Cerebellar cortex (tissue), 1 donor: ENCODE data around the gene GALNT9.
A peak's percentile ranks its signal among the peaks of the same experiment; 100 is the strongest.
"Not testable (repeated sequence)": the region's sequence is repeated elsewhere in the genome, so short reads cannot be mapped to it uniquely, and the experiment has no call there.

Source experiments
- DNase-seq: peaks from one replicate; pipeline ENCODE4 v3.0.0-alpha.2; 2015; ENCODE audit warnings: low spot score

Gene GALNT9

GRCh38 chr12:132358241-132359225, 29.1 kb upstream of the GALNT9 start:
- DNase-seq = not testable (repeated sequence)

GRCh38 chr12:132357623-132358186, 28.3 kb upstream of the GALNT9 start:
- no peak for DNase-seq

GRCh38 chr12:132356691-132357622, 27.6 kb upstream of the GALNT9 start:
- peak; percentile 89 for DNase-seq

- no peak for DNase-seq
Measured at GRCh38 chr12:132355742-132356681, 26.6 kb upstream of the GALNT9 start.

GRCh38 chr12:132354982-132355680, 25.7 kb upstream of the GALNT9 start:
- no peak for DNase-seq

- DNase-seq = no peak
Measured at GRCh38 chr12:132354211-132354981, 25.0 kb upstream of the GALNT9 start.

GRCh38 chr12:132353811-132354210, 24.4 kb upstream of the GALNT9 start:
- DNase-seq = no peak

GRCh38 chr12:132352896-132353800, 23.8 kb upstream of the GALNT9 start:
- DNase-seq = peak; percentile 48

- no peak for DNase-seq
Measured at GRCh38 chr12:132351751-132352495, 22.5 kb upstream of the GALNT9 start.

GRCh38 chr12:132349501-132350131, 20.2 kb upstream of the GALNT9 start:
- no peak for DNase-seq

GRCh38 chr12:132348176-132348575, 18.8 kb upstream of the GALNT9 start:
- DNase-seq = no peak

- DNase-seq = no peak
Measured at GRCh38 chr12:132347176-132347855, 17.9 kb upstream of the GALNT9 start.

- no peak for DNase-seq
Measured at GRCh38 chr12:132346471-132347175, 17.2 kb upstream of the GALNT9 start.

GRCh38 chr12:132345561-132346200, 16.3 kb upstream of the GALNT9 start:
- no peak for DNase-seq

- no peak for DNase-seq
Measured at GRCh38 chr12:132345126-132345525, 15.7 kb upstream of the GALNT9 start.

- DNase-seq = no peak
Measured at GRCh38 chr12:132344601-132345000, 15.2 kb upstream of the GALNT9 start.
